Osteocyte (in vitro differentiated cells): ENCODE results near the gene RNPS1. TPM values are rescaled to one million over a fixed set of nuclear protein-coding genes. Genes with fewer than 3 reads are reported as not detected.

Source experiments
- DNase-seq: peaks from one replicate; pipeline ENCODE4 v3.0.0; 2021; ENCODE audit warnings: mixed read lengths; ENCODE audit not compliant: unreplicated experiment; ENCODE audit errors: extremely low spot score
- H3K27ac Mint-ChIP-seq: one replicate; pipeline ENCODE4 v1.8.0; 2021; ENCODE audit warnings: mild to moderate bottlenecking, mixed read lengths; ENCODE audit not compliant: unreplicated experiment
- H3K27me3 Mint-ChIP-seq: one replicate; pipeline ENCODE4 v1.8.0; 2021; ENCODE audit warnings: mixed read lengths; ENCODE audit not compliant: unreplicated experiment
- H3K36me3 Mint-ChIP-seq: one replicate; pipeline ENCODE4 v1.8.0; 2021; ENCODE audit warnings: mixed read lengths; ENCODE audit not compliant: unreplicated experiment
- H3K4me1 Mint-ChIP-seq: one replicate; pipeline ENCODE4 v1.8.0; 2021; ENCODE audit warnings: mixed read lengths; ENCODE audit not compliant: unreplicated experiment
- H3K4me3 Mint-ChIP-seq: one replicate; pipeline ENCODE4 v1.8.0; 2021; ENCODE audit warnings: mild to moderate bottlenecking, moderate library complexity, mixed read lengths; ENCODE audit not compliant: unreplicated experiment
- H3K9me3 Mint-ChIP-seq: one replicate; pipeline ENCODE4 v1.8.0; 2021; ENCODE audit warnings: mixed read lengths; ENCODE audit not compliant: unreplicated experiment
- total RNA-seq: library from RNA; stranded (reverse); gene quantifications from 2 replicates; pipeline ENCODE4 v1.2.1, GENCODE V29; 2021
- TF ChIP-seq, protein P1 (sequence below): fragments of 200-600 bp; sonication (generic); IDR thresholded peaks from 2 replicates; pipeline ENCODE4 v1.5.0; 2021; ENCODE audit warnings: antibody characterized with exemption, mild to moderate bottlenecking, moderate library complexity

RNPS1 gene
- total RNA-seq, 1 donor from 2014 or later: 140 TPM

DNA sequence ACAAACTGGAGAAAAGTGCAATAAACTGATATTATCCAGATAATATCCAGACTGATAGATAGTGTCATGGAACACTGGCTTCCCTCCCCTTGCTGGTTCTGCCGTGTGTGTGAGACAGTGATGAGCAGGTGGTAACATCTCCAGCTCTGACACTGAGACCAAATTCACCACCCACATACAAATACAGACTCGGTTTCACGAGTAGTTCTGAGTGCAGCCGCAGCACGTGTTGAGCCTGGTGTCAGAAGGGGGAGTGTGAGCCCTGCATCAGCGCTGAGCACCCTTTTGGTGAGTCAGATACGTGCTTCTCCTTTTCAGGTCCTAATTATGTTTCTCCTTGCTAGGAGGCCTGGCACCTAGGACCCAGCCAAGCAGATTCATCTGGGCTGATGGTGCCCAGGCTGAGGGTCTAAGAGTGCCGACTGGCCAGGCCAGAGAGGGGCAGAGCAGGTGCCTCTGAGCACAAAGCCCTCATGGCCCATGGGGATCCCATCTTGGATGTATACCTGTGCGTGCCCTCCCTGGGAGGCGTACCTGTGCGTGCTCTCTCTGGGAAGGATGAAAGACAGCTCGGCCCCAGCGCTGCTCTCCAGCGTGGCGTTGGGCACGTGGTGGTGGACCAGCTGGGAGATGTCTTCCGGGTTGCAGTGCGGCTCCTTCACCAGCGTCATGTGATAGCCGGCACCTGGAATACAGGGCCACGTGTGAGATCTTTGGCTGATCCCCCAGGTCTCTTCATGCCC, 27.3 kb upstream of the RNPS1 start:
- H3K4me1 Mint-ChIP-seq: no peaks in the 10 kb centered on the region
- no peaks in the 10 kb centered on the region for H3K9me3 Mint-ChIP-seq
- H3K27me3 Mint-ChIP-seq: no peaks in the 10 kb centered on the region
- H3K36me3 Mint-ChIP-seq: no peaks in the 10 kb centered on the region
- no peak overlapping the region for H3K27ac Mint-ChIP-seq
- TF ChIP-seq, protein P1, sequence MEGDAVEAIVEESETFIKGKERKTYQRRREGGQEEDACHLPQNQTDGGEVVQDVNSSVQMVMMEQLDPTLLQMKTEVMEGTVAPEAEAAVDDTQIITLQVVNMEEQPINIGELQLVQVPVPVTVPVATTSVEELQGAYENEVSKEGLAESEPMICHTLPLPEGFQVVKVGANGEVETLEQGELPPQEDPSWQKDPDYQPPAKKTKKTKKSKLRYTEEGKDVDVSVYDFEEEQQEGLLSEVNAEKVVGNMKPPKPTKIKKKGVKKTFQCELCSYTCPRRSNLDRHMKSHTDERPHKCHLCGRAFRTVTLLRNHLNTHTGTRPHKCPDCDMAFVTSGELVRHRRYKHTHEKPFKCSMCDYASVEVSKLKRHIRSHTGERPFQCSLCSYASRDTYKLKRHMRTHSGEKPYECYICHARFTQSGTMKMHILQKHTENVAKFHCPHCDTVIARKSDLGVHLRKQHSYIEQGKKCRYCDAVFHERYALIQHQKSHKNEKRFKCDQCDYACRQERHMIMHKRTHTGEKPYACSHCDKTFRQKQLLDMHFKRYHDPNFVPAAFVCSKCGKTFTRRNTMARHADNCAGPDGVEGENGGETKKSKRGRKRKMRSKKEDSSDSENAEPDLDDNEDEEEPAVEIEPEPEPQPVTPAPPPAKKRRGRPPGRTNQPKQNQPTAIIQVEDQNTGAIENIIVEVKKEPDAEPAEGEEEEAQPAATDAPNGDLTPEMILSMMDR: no peak
- no peak overlapping the region for H3K4me3 Mint-ChIP-seq
- DNase-seq: no peak

DNA sequence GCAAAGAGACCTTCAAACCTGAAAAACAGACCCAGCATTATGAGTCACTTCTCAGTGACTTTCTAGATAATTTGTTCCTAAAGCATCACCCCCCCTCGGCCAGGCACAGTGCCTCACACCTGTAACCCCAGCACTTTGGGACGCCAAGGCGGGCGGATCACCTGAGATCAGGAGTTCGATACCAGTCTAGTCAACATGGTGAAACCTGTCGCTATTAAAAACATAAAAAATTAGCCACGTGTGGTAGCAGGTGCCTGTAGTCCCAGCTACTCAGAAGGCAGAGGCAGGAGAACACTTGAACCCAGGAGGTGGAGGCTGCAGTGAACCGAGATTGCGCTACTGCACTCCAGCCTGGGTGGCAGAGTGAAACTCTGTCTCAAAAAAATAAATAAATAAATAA, 24.3 kb upstream of the RNPS1 start:
- Mint-ChIP-seq H3K4me1 (no peaks in the 10 kb centered on the region), H3K27me3 (no peaks in the 10 kb centered on the region), H3K9me3 (no peaks in the 10 kb centered on the region), H3K36me3 (no peaks in the 10 kb centered on the region), H3K4me3 (no peak overlapping the region), H3K27ac (no peak overlapping the region)
- TF ChIP-seq, protein P1: no peak
- no peak for DNase-seq

DNA sequence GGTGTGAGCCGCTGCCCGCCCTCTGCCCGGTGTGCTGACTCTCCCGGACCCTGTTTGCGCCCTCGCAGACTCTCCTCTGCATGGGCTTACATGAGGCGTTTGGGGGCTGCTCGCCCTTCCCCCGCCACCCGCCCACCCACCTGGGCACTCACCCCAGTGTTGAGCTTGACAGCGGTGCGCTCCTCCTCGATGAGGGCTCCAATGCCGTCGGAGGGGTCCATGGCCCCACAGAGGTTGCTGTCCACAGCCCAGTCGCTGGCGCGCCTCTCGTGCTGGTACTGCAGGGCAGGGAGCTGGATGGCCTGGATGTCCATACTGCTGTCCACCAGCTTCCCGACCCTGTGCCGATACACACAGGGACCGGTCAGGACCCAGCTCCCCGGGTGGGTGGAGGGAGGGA, 21.4 kb upstream of the RNPS1 start:
- Mint-ChIP-seq H3K27ac (no peak overlapping the region), H3K4me3 (no peak overlapping the region), H3K27me3 (no peaks in the 10 kb centered on the region), H3K36me3 (no peaks in the 10 kb centered on the region), H3K4me1 (no peaks in the 10 kb centered on the region), H3K9me3 (no peaks in the 10 kb centered on the region)
- no peak for DNase-seq
- TF ChIP-seq, protein P1: no peak

DNA sequence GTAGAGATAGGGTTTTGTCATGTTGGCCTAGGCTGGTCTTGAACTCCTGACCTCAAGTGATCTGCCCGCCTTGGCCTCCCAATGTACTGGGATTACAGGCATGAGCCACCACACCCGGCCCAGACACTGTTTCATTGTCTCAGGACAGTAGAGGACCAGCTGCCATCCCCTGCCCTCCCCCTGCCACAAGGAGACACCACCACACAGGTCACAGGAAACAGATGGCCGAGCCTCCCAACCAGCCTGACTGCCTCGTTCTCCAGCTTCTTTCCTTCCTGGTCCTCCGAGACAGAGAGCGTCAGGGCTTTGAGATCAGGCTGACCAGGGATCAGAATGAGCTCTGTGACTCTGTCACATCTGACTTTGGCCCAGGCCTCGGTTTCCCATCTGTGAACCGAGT, 20.8 kb upstream of the RNPS1 start:
- H3K4me3 Mint-ChIP-seq: no peak overlapping the region
- TF ChIP-seq, protein P1: no peak
- H3K36me3 Mint-ChIP-seq: no peaks in the 10 kb centered on the region
- no peaks in the 10 kb centered on the region for H3K27me3 Mint-ChIP-seq
- H3K9me3 Mint-ChIP-seq: no peaks in the 10 kb centered on the region
- no peak for DNase-seq
- no peak overlapping the region for H3K27ac Mint-ChIP-seq
- H3K4me1 Mint-ChIP-seq: no peaks in the 10 kb centered on the region

- Mint-ChIP-seq H3K27me3 (no peaks in the 10 kb centered on the region), H3K27ac (no peak overlapping the region), H3K9me3 (no peaks in the 10 kb centered on the region), H3K4me3 (no peak overlapping the region), H3K36me3 (no peaks in the 10 kb centered on the region), H3K4me1 (no peaks in the 10 kb centered on the region)
- DNase-seq: no peak
- TF ChIP-seq, protein P1: no peak
Observed at GRCh38 chr16:2287916-2288547, 20.1 kb upstream of the RNPS1 start.
